GM12865 (cell line): ENCODE measurements around the gene C2CD4D.

Source experiments
- DNase-seq: peaks from one replicate; pipeline ENCODE4 v3.0.0; 2010; ENCODE audit warnings: low read depth
- H3K4me3 ChIP-seq: 2 replicates; pipeline ENCODE4 v1.5.1; 2011; ENCODE audit warnings: mild to moderate bottlenecking, low read depth, low read length, control low read depth
- TF ChIP-seq, protein P1 (sequence below): IDR thresholded peaks from 2 replicates; pipeline ENCODE4 v1.5.1; 2011; ENCODE audit warnings: low read length, control low read depth, low read depth, inconsistent platforms; ENCODE audit not compliant: insufficient read depth; ENCODE audit errors: missing control alignments

Gene C2CD4D

DNA sequence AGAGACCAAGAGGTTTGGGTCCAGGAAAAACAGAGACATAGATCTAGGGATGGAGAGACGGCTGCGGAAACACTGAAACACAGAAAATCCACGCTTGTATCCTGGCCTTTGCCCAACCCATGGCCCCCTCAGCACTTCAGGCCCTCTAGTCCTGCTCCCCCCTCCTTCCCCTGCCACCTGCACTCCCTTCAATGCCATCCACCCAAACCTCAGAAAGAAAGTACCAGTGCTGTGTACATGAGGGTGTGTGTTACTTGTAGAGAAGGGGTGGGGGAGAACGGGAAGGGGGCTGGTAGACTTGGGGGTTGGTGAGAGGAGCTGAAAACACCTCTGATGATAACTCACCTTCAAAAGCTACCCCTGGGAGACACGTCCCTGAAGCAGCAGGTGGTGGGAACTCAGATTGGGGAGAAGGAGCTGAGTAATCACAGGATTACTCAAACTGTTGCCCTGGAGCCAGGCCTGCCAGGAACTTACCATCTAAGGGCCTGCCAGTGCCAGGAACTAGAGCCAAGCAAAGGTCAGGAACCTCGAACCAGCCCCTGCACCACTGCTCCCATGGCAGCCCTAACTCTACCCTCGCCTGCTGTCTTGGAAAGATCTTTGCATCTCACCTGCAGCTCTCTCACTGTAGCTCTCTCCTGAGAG is 19.5 kb downstream of the C2CD4D start:
- TF ChIP-seq, protein P1, sequence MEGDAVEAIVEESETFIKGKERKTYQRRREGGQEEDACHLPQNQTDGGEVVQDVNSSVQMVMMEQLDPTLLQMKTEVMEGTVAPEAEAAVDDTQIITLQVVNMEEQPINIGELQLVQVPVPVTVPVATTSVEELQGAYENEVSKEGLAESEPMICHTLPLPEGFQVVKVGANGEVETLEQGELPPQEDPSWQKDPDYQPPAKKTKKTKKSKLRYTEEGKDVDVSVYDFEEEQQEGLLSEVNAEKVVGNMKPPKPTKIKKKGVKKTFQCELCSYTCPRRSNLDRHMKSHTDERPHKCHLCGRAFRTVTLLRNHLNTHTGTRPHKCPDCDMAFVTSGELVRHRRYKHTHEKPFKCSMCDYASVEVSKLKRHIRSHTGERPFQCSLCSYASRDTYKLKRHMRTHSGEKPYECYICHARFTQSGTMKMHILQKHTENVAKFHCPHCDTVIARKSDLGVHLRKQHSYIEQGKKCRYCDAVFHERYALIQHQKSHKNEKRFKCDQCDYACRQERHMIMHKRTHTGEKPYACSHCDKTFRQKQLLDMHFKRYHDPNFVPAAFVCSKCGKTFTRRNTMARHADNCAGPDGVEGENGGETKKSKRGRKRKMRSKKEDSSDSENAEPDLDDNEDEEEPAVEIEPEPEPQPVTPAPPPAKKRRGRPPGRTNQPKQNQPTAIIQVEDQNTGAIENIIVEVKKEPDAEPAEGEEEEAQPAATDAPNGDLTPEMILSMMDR = no peak
- H3K4me3 ChIP-seq = no peak overlapping the region
- DNase-seq = no peak

DNA sequence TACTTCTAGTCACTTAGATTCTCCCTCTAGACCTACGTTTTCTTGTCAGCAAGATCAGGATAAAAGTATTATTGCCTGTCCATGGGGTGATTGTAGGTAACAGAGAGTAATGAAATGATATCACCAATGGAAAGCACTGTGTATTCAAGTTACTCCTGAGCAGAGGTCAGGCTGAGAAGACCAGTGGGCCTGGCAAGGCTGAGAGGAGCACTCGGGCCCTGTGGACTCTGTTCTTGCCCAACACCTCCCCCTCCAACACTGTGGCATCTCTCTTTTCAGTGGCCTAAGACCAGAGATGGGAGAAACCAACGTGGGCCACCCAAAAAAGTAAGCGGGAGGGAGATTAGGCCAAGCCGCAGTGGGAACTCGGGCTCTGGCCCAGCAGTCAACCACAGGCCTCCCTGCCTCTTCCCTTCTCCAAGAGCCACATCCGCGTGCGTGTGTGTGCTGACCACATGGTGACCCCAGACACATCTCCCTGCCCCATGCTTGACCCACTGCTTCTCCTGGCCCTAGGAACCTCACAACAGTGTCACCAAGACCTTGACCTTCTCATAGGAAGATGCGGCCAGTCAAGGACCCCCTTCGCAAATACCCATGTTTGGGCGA is 20.3 kb downstream of the C2CD4D start:
- DNase-seq = no peak
- TF ChIP-seq, protein P1 = no peak
- H3K4me3 ChIP-seq = no peak overlapping the region

DNA sequence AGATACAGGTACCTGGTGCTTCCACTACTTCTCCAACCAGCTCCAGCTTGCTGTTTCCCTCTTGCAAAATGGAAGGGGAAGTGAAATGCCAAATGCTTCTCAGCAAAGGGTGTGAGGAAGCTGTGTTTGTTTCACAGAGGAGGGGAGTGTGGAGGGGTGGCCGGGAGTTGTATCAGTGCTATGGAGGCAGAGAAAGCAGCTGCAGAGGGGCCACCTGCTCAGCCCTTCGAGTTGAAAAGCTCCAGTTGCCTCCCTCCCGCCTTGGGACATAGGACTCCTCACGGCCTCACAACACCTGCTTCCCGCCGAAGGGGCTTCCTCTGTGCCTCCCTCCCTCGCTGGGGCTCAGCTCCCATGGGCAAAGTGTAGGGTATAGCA is 22.3 kb downstream of the C2CD4D start:
- no peak overlapping the region for H3K4me3 ChIP-seq
- no peak for DNase-seq
- TF ChIP-seq, protein P1 = no peak

DNA sequence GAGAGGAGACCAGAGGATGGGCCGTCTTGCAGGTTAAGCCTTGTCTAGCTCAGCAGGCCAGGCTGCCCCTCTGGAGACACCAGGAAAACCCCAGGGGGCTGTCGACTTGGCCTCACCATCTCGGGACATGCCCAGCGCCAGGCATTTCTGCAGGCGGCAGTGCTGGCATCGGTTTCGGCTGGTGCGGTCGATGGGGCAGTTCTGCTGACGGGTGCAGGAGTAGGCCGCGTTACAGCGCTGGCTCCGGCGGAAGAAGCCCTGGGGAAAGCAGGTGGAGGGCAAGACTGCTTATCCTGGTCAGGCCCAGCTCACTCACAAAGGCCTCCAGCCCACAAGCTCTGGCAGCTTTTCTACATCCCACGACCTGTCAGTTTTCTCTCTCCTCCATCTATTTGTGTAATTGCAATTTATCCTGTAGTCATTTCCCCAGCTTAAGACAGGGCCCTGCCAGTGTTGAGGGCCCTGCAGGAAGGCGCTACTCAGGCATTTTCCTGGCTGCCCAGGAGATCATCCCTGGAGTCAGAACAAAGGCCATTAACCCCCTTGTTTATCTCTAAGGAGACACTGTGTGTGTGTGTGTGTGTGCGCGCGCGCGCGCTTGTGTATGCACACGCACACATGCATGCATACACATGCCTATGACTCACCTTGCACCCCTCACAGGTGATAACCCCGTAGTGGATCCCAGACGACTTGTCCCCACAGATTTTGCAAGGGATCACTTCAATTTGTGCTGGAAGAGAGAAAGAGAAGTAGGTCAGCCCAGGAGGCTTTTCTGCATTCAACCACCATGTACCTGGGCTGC is 22.9 kb downstream of the C2CD4D start:
- DNase-seq = no peak
- TF ChIP-seq, protein P1 = no peak

DNA sequence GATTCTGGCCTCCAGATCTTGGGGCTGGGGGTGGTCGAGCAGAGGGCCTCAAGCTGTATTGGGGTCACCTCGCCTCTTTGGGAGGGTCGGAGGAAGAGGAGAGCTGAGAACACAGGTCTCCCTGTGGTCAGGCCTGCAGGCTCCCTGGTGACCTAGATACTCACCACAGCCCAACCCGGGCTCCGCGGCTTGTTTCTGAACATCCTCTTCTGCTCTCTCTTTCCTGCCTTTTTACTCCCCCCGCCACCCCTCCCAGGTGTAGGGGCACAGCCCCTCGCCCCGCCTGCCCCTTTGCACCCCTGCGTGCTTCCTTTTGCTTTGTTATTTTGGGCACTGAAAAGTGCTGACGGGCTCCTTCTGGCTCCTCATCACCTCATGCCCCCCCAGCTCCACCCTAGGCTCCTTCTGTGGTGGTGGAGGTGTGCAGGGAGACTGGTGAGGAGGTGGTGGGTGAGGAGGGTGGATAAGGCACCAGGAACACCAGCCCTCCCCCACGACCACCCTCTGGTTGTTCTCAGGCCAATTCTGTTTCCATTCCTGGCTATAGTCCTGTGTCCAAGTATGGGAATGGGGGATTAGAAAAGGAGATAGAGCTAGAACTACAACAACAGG is 23.8 kb downstream of the C2CD4D start:
- DNase-seq = no peak
- H3K4me3 ChIP-seq = no peak overlapping the region
- TF ChIP-seq, protein P1 = no peak

More for the DNA sequence above, 22.9 kb downstream of the C2CD4D start:
- H3K4me3 ChIP-seq = no peak overlapping the region

DNA sequence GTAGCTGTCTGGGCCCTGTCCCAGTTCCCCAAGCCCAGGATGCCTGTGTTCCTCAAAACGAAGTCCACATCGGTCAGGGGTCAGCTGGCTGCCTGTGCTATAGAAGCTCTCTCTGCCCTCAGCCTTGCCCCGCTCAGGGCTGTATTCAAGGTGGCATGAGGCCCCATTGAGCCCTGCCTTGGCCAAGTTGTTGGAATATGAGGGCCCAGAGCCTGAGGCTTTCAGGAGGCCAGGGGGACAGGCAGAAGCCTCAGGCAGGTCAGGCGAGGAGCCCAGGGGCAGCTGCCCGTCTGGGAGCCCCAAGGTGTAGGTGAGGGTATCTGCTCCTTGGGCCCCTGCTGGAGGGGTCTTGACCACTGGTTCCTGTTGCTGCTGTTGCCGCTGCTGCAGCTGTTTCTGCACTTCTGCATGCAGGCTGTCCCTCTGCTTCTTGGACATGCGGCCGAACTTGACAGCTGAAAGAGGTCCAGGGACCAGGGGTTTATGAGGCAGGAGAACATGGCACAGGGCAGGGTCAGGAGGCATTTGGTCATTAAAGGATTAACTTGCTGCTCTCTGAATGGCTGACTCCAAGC is 24.6 kb downstream of the C2CD4D start:
- no peak for DNase-seq
- H3K4me3 ChIP-seq = no peak overlapping the region
- TF ChIP-seq, protein P1 = no peak
